ENCODE measurements around the gene CREB5.
"Not testable (repeated sequence)": the region's sequence is repeated elsewhere in the genome, so short reads cannot be mapped to it uniquely, and the experiment has no call there.

Gene CREB5

GRCh38 chr7:28582226-28582625 lies 169.9 kb downstream of the CREB5 start:
- DNase-seq (ENCODE audit: low spot score): no peak

- DNase-seq (ENCODE audit: low spot score): no peak
Observed at GRCh38 chr7:28584235-28584634, 171.9 kb downstream of the CREB5 start.

GRCh38 chr7:28586736-28587135 lies 174.4 kb downstream of the CREB5 start:
- no peak for DNase-seq (ENCODE audit: low spot score)

- no peak for DNase-seq (ENCODE audit: low spot score)
Observed at GRCh38 chr7:28587211-28587610, 174.9 kb downstream of the CREB5 start.

- DNase-seq (ENCODE audit: low spot score): no peak
Observed at GRCh38 chr7:28588602-28589001, 176.3 kb downstream of the CREB5 start.

- no peak for DNase-seq (ENCODE audit: low spot score)
Observed at GRCh38 chr7:28591041-28591674, 178.8 kb downstream of the CREB5 start.

GRCh38 chr7:28591725-28592349 lies 179.5 kb downstream of the CREB5 start:
- no peak for DNase-seq (ENCODE audit: low spot score)

GRCh38 chr7:28592861-28593260 lies 180.5 kb downstream of the CREB5 start:
- DNase-seq (ENCODE audit: low spot score): no peak

- DNase-seq (ENCODE audit: low spot score): no peak
Observed at GRCh38 chr7:28595076-28595475, 182.8 kb downstream of the CREB5 start.

GRCh38 chr7:28595801-28596200 lies 183.5 kb downstream of the CREB5 start:
- DNase-seq (ENCODE audit: low spot score): no peak

- no peak for DNase-seq (ENCODE audit: low spot score)
Observed at GRCh38 chr7:28596245-28596935, 184.1 kb downstream of the CREB5 start.

GRCh38 chr7:28597284-28597683 lies 185.0 kb downstream of the CREB5 start:
- DNase-seq (ENCODE audit: low spot score): no peak

GRCh38 chr7:28598037-28598436 lies 185.7 kb downstream of the CREB5 start:
- not testable (repeated sequence) for DNase-seq (ENCODE audit: low spot score)

- DNase-seq (ENCODE audit: low spot score): no peak
Observed at GRCh38 chr7:28598586-28598985, 186.3 kb downstream of the CREB5 start.

- no peak for DNase-seq (ENCODE audit: low spot score)
Observed at GRCh38 chr7:28599411-28599810, 187.1 kb downstream of the CREB5 start.

GRCh38 chr7:28602282-28602681 lies 190.0 kb downstream of the CREB5 start:
- DNase-seq (ENCODE audit: low spot score): no peak

GRCh38 chr7:28605427-28606085 lies 193.2 kb downstream of the CREB5 start:
- no peak for DNase-seq (ENCODE audit: low spot score)

- no peak for DNase-seq (ENCODE audit: low spot score)
Observed at GRCh38 chr7:28606421-28606820, 194.1 kb downstream of the CREB5 start.

GRCh38 chr7:28607855-28608193 lies 195.5 kb downstream of the CREB5 start:
- no peak for DNase-seq (ENCODE audit: low spot score)

- DNase-seq (ENCODE audit: low spot score): no peak
Observed at GRCh38 chr7:28608237-28608656, 195.9 kb downstream of the CREB5 start.

- no peak for DNase-seq (ENCODE audit: low spot score)
Observed at GRCh38 chr7:28608731-28609130, 196.4 kb downstream of the CREB5 start.

- no peak for DNase-seq (ENCODE audit: low spot score)
Observed at GRCh38 chr7:28609608-28610007, 197.3 kb downstream of the CREB5 start.

GRCh38 chr7:28611399-28611897 lies 199.1 kb downstream of the CREB5 start:
- not testable (repeated sequence) for DNase-seq (ENCODE audit: low spot score)

Measured in hematopoietic multipotent progenitor cell treated with erythropoietin and hydrocortisone succinate and interleukin-3 and kit ligand, for 17 days (in vitro differentiated cells).